GM12878 (cell line): ENCODE results near the gene GID8. TPM values are rescaled to one million over a fixed set of nuclear protein-coding genes. Genes with fewer than 3 reads are reported as not detected.

Source experiments
- ATAC-seq: fragments of 200-7000 bp; cut with Tn5 transposase; 3 replicates; pipeline ENCODE4 v1.9.1; 2020; ENCODE audit warnings: mild to moderate bottlenecking, moderate library complexity
- BruUV-seq: library from RNA; stranded (reverse); fragments of 400-500 nt; replicated peaks from 2 replicates; lab custom pipeline; 2021; lab: Mats Ljungman, UMichigan
- CTCF ChIA-PET: fragments of 300-600 bp; sonication (Branson Sonifier 250); formaldehyde crosslinking; extraction: SDS; loops from one replicate; lab custom pipeline; 2021; ENCODE audit warnings: inconsistent platforms; lab: Yijun Ruan, JAX
- POLR2A ChIA-PET: fragments of 350-600 bp; formaldehyde crosslinking; extraction: SDS; loops from one replicate; lab custom pipeline; 2021; ENCODE audit warnings: inconsistent platforms; lab: Charles Lee
- RAD21 ChIA-PET: fragments of 300-600 bp; sonication (Branson Sonifier 250); formaldehyde crosslinking; loops from one replicate; lab custom pipeline; 2023; ENCODE audit warnings: antibody characterized with exemption; ENCODE audit not compliant: unreplicated experiment; lab: Charles Lee
- SMC1A ChIA-PET: fragments of 300-600 bp; sonication (Branson Sonifier 250); formaldehyde crosslinking; loops from one replicate; lab custom pipeline; 2023; ENCODE audit not compliant: unreplicated experiment, uncharacterized antibody; lab: Charles Lee
- DNase-seq: peaks from one replicate; pipeline ENCODE4 v3.0.0-alpha.2; 2011; ENCODE audit warnings: low read depth, low spot score
- FAIRE-seq: peaks from 3 replicates; lab custom pipeline; 2011; peaks lifted over from hg19 to GRCh38; lab: Jason Lieb, UNC
- H2AFZ ChIP-seq: 2 replicates; pipeline ENCODE4 v1.6.0; 2011; ENCODE audit warnings: low read depth, low read length, control low read depth; ENCODE audit not compliant: control insufficient read depth
- H3K27ac ChIP-seq: 2 replicates; pipeline ENCODE4 v1.5.1; 2011; ENCODE audit warnings: control low read depth; ENCODE audit not compliant: control insufficient read depth, insufficient read depth
- H3K27me3 ChIP-seq, 2 experiments: replicated peaks in 1 of 2; 2 replicates each; pipeline versions ENCODE4 v1.6.0 to v1.6.1; 2011; ENCODE audit warnings: low read length in 1 of 2; ENCODE audit not compliant: control insufficient read depth in 2 of 2, insufficient read depth in 2 of 2
- H3K36me3 ChIP-seq, 2 experiments: 2 replicates each; pipeline ENCODE4 v1.5.1; 2011; ENCODE audit warnings: low read length in 1 of 2; ENCODE audit not compliant: control insufficient read depth in 2 of 2, insufficient read depth in 2 of 2
- H3K4me1 ChIP-seq: 2 replicates; pipeline ENCODE4 v1.6.1; 2011; ENCODE audit warnings: mild to moderate bottlenecking, low read length, moderate library complexity, mixed read lengths; ENCODE audit not compliant: control insufficient read depth, insufficient read depth
- H3K4me2 ChIP-seq: 2 replicates; pipeline ENCODE4 v1.6.0; 2011; ENCODE audit warnings: control low read depth; ENCODE audit not compliant: control insufficient read depth, insufficient read depth
- H3K4me3 ChIP-seq: fragments of 200-600 bp; sonication (generic); 2 replicates; pipeline ENCODE4 v1.5.1; 2016
- H3K79me2 ChIP-seq: 2 replicates; pipeline ENCODE4 v1.6.0; 2011; ENCODE audit warnings: low read length; ENCODE audit not compliant: control insufficient read depth, insufficient read depth
- H3K9ac ChIP-seq: 2 replicates; pipeline ENCODE4 v1.8.0; 2011; ENCODE audit warnings: low read length, control low read depth, mixed read lengths; ENCODE audit not compliant: control insufficient read depth, insufficient read depth
- H3K9me3 ChIP-seq: replicated peaks from 3 replicates; pipeline ENCODE4 v1.5.1; 2011; ENCODE audit warnings: mild to moderate bottlenecking, low read length; ENCODE audit not compliant: control insufficient read depth, insufficient read depth
- H4K20me1 ChIP-seq: 2 replicates; pipeline ENCODE4 v1.6.0; 2011; ENCODE audit not compliant: control insufficient read depth, insufficient read depth
- ASH2L ChIP-seq: fragments of 300-600, 200-600 bp; sonication (generic); IDR thresholded peaks from 2 replicates; pipeline ENCODE4 v1.6.1; 2017; ENCODE audit warnings: low read depth, mild to moderate bottlenecking, borderline replicate concordance
- CBX3 ChIP-seq: fragments of 200-600 bp; sonication (generic); IDR thresholded peaks from 2 replicates; pipeline ENCODE4 v1.6.1; 2016; ENCODE audit warnings: low read depth, borderline replicate concordance
- E2F4 ChIP-seq: IDR thresholded peaks from 2 replicates; pipeline ENCODE4 v1.6.1; 2012; ENCODE audit warnings: low read depth, low read length, improper control_type of control experiment
- EGR1 ChIP-seq, 2 experiments: IDR thresholded peaks; 1 replicate in 1 of 2; 2 replicates in 1 of 2; pipeline ENCODE4 v1.6.1; 2011 to 2012; ENCODE audit warnings: low read depth in 2 of 2, low read length in 2 of 2, borderline replicate concordance in 1 of 2, mild to moderate bottlenecking in 1 of 2, moderate library complexity in 1 of 2
- ELK1 ChIP-seq: IDR thresholded peaks from 2 replicates; pipeline ENCODE4 v1.6.1; 2012; ENCODE audit warnings: low read depth, low read length, improper control_type of control experiment
- HDGF ChIP-seq: fragments of 450-650 bp; IDR thresholded peaks from 2 replicates; pipeline ENCODE4 v1.6.1; 2016; ENCODE audit warnings: antibody characterized with exemption
- MTA3 ChIP-seq: IDR thresholded peaks from 2 replicates; pipeline ENCODE4 v1.6.1; 2012; ENCODE audit warnings: low read length, inconsistent platforms, borderline replicate concordance
- MYC ChIP-seq: IDR thresholded peaks from 2 replicates; pipeline ENCODE4 v1.6.1; 2011; ENCODE audit warnings: mild to moderate bottlenecking, low read length, moderate library complexity, inconsistent platforms; ENCODE audit not compliant: insufficient read depth, insufficient replicate concordance, insufficient read length, severe bottlenecking
- NFYA ChIP-seq: IDR thresholded peaks from 2 replicates; pipeline ENCODE4 v1.6.1; 2011; ENCODE audit warnings: low read depth, mild to moderate bottlenecking, low read length, improper control_type of control experiment, borderline replicate concordance
- NKRF ChIP-seq: fragments of 450-650 bp; conservative IDR thresholded peaks from 2 replicates; pipeline ENCODE4 v1.6.1; 2017; ENCODE audit warnings: mild to moderate bottlenecking, moderate library complexity
- SKIL ChIP-seq: fragments of 450-650 bp; IDR thresholded peaks from 2 replicates; pipeline ENCODE4 v1.6.1; 2017; ENCODE audit warnings: mild to moderate bottlenecking, low read depth, inconsistent platforms; ENCODE audit not compliant: poor library complexity, severe bottlenecking
- SPI1 ChIP-seq: IDR thresholded peaks from 2 replicates; pipeline ENCODE4 v1.6.1; 2011; ENCODE audit warnings: low read depth, mild to moderate bottlenecking, low read length, moderate library complexity, borderline replicate concordance; ENCODE audit not compliant: insufficient read depth
- SUZ12 ChIP-seq: fragments of 200-600 bp; sonication (generic); IDR thresholded peaks from one replicate; pipeline ENCODE4 v1.6.1; 2018; ENCODE audit warnings: antibody characterized with exemption, mild to moderate bottlenecking; ENCODE audit not compliant: unreplicated experiment
- TCF7 ChIP-seq: IDR thresholded peaks from 2 replicates; pipeline ENCODE4 v1.6.1; 2014; ENCODE audit warnings: antibody characterized with exemption, borderline replicate concordance
- YY1 ChIP-seq: IDR thresholded peaks from 2 replicates; pipeline ENCODE4 v1.6.1; 2011; ENCODE audit warnings: low read depth, mild to moderate bottlenecking, low read length
- WGBS: methylation state at CpG from one replicate; pipeline ENCODE4 v1.1.6; 2016; ENCODE audit warnings: low lambda C conversion rate; ENCODE audit not compliant: insufficient replicate concordance, insufficient coverage; ENCODE audit errors: missing lambda C conversion rate; 5-methylcytosine and 5-hydroxymethylcytosine counted together
- in situ Hi-C: fragments of 300-500 bp; cut with MboI; formaldehyde crosslinking; loops from 9 replicates; pipeline ENCODE4 v1.14.3; 2018; ENCODE audit warnings: mixed read lengths
- intact Hi-C: fragments of 100-400 bp; cut with micrococcal nuclease; formaldehyde crosslinking; loops from one replicate; pipeline ENCODE4 v1.14.2; 2022; ENCODE audit not compliant: unreplicated experiment
- polyA plus RNA-seq, 11 experiments: library from polyadenylated mRNA; depleted of rRNA in 4 of 11; unstranded in 6 of 11; stranded (reverse) in 5 of 11; fragments of >200 nt; fragmentation: Nextera tagmentation in 4 of 11; fragmentation: Illumina TruSeq in 1 of 11; extraction: Ambion mirVana in 4 of 11; extraction: Trizol in 1 of 11; gene quantifications; 1 replicate in 1 of 11; 2 replicates in 10 of 11; pipeline versions ENCODE4 v1.2.1 to v1.2.3, GENCODE V29; 2011 to 2016; ENCODE audit warnings: inconsistent platforms in 2 of 11, missing spikeins in 2 of 11, low read depth in 1 of 11
- total RNA-seq, 4 experiments: library from RNA; depleted of rRNA in 3 of 4; stranded (reverse); fragments of >200 nt in 3 of 4; fragmentation: Illumina TruSeq in 1 of 4; extraction: Trizol in 1 of 4; gene quantifications; 2 replicates each; pipeline versions ENCODE4 v1.2.1 to v1.2.3, GENCODE V29; 2013 to 2021

The GID8 gene
- total and polyA plus RNA-seq, 10 of the 15 experiments (the other 5 are each of a cell fraction or from before 2014, with no cell fraction given) = 12.0 to 33.8 (median 22.2) TPM

- TF ChIP-seq SPI1 (no peak), NFYA (no peak), CBX3 (no peak), MYC (no peak), HDGF (no peak), SUZ12 (no peak)
Measured at GRCh38 chr20:62941792-62942191, 3.8 kb downstream of the GID8 start (continued).

GRCh38 chr20:62942456-62942855 lies 4.5 kb downstream of the GID8 start:
- Histone ChIP-seq H3K4me1 (0 out of 2 replicates have a peak, but pooled peaks cover 5% of the 10 kb centered on the region), H2AFZ (no peak overlapping the region), H4K20me1 (no peaks in the 10 kb centered on the region), H3K9me3 (no peaks in the 10 kb centered on the region), H3K79me2 (peaks cover 38% of the 10 kb centered on the region), H3K4me3 (no peak overlapping the region), H3K36me3 (peaks cover 18 to 50% of the 10 kb centered on the region in 2 experiments), H3K27ac (no peak overlapping the region), H3K27me3 (no peaks in the 10 kb centered on the region), H3K4me2 (no peak overlapping the region), H3K9ac (no peak overlapping the region; the same call in 1 of the 2 replicates)
- FAIRE-seq (no peak), ATAC-seq (no peak), DNase-seq (no peak)
- SMC1A ChIA-PET = no interaction called here
- BruUV-seq = no TSS peak
- intact Hi-C loops (no loop called here), in situ Hi-C loops (no loop called here)
- 100% methylated on average over 2 of the region's 2 CpGs for WGBS
- CTCF ChIA-PET = no interaction called here
- RAD21 ChIA-PET = no interaction called here
- POLR2A ChIA-PET = no interaction called here
- TF ChIP-seq E2F4 (no peak), SKIL (no peak), YY1 (no peak), NKRF (no peak), ELK1 (no peak), EGR1 (IDR thresholded peaks at IDR 0.05; ENCODE audit: borderline replicate concordance in 1 of 2, low read depth in 2 of 2, low read length in 2 of 2) (no peak), ASH2L (no peak), MTA3 (no peak), TCF7 (no peak)
